Gastrocnemius medialis (tissue), 4 donors: ENCODE data around the gene SS18L1.

ENCODE experiments used
- CTCF ChIP-seq, 5 experiments: fragments of 450-650 bp in 3 of 5; fragments of 200-600 bp in 2 of 5; sonication (generic) in 2 of 5; IDR thresholded peaks in 4 of 5; conservative IDR thresholded peaks in 1 of 5; 1 replicate in 4 of 5; 2 replicates in 1 of 5; pipeline ENCODE4 v1.5.1; 2016 to 2019; ENCODE audit warnings: antibody characterized with exemption in 5 of 5, mild to moderate bottlenecking in 3 of 5, moderate library complexity in 3 of 5
- POLR2A ChIP-seq, 2 donors: fragments of 450-650 bp; IDR thresholded peaks; one replicate each; pipeline ENCODE4 v1.6.1; 2017; ENCODE audit warnings: antibody characterized with exemption in 2 of 2, mild to moderate bottlenecking in 2 of 2, moderate library complexity in 2 of 2

GRCh38 chr20:62191781-62192559 is 48.4 kb downstream of the SS18L1 start:
- TF ChIP-seq POLR2A (IDR thresholded peaks at IDR 0.05) (no peak), CTCF (IDR thresholded peaks at IDR 0.05 in 4 of 5, conservative IDR thresholded peaks at IDR 0.05 in 1 of 5) (no peak)
